ENCODE measurements around the gene NABP2. TPM values are rescaled to one million over a fixed set of nuclear protein-coding genes. Genes with fewer than 3 reads are reported as not detected.
"Not testable (repeated sequence)": the region's sequence is repeated elsewhere in the genome, so short reads cannot be mapped to it uniquely, and the experiment has no call there.

Gene NABP2
- total and polyA plus RNA-seq, 4 donors: 18.6 to 28.6 (median 22.7) TPM

- ATAC-seq (ENCODE audit: low FRiP score): no peak
- intact Hi-C loops (cut with DNase I): loop anchor here (2.0 to 5.0 kb wide), 3 partner anchors 37 to 274 kb away; partner anchors contain the start of gene ANKRD52 (in 1 of the 2)
- Histone ChIP-seq H3K9me3 (ENCODE audit: control insufficient read depth, low read length) (no peaks in the 10 kb centered on the region), H3K36me3 (ENCODE audit: control insufficient read depth in 1 of 2, insufficient read depth in 2 of 2, low read length in 1 of 2) (peaks cover 0 to 1% of the 10 kb centered on the region in 2 donors), H3K27me3 (ENCODE audit: control insufficient read depth in 1 of 2, insufficient read depth in 2 of 2, low read length in 1 of 2) (no peaks in the 10 kb centered on the region), H3K4me1 (ENCODE audit: control insufficient read depth in 1 of 2, insufficient read depth in 2 of 2, low read length in 2 of 2) (no peaks in the 10 kb centered on the region), H3K4me3 (ENCODE audit: low read length in 2 of 2) (peak overlapping the region in 1 of 2 donors; percentile 33), H3K27ac (ENCODE audit: low read depth in 1 of 2, low read length in 2 of 2) (peak overlapping the region in 1 of 2 donors; percentile 34)
- no peak for DNase-seq
- WGBS, 2 donors: 15 to 21% methylated on average over 9 of the region's 9 CpGs
Observed at GRCh38 chr12:56190695-56191155, 33.4 kb upstream of the NABP2 start.

- no peak for ATAC-seq (ENCODE audit: low FRiP score)
- intact Hi-C loops (cut with DNase I): loop anchor here in 1 of 2 donors (5.0 kb wide), 1 partner anchor 35 kb away; no protein-coding TSS in a partner anchor
- no peaks in the 10 kb centered on the region for H3K36me3 ChIP-seq (ENCODE audit: control insufficient read depth in 1 of 2, insufficient read depth in 2 of 2, low read length in 1 of 2)
- H3K9me3 ChIP-seq (ENCODE audit: control insufficient read depth, low read length): no peaks in the 10 kb centered on the region
- H3K4me3 ChIP-seq (ENCODE audit: low read length in 2 of 2): no peak overlapping the region
- no peaks in the 10 kb centered on the region for H3K4me1 ChIP-seq (ENCODE audit: control insufficient read depth in 1 of 2, insufficient read depth in 2 of 2, low read length in 2 of 2)
- H3K27me3 ChIP-seq (ENCODE audit: control insufficient read depth in 1 of 2, insufficient read depth in 2 of 2, low read length in 1 of 2): no peaks in the 10 kb centered on the region
- no peak for DNase-seq
- H3K27ac ChIP-seq (ENCODE audit: low read depth in 1 of 2, low read length in 2 of 2): no peak overlapping the region
Observed at GRCh38 chr12:56192582-56192981, 31.6 kb upstream of the NABP2 start.

- intact Hi-C loops (cut with DNase I): loop anchor here (1.0 to 5.0 kb wide), 2 partner anchors 31 to 34 kb away; partner anchors contain the start of gene NABP2 (in 1 of the 2)
Observed at GRCh38 chr12:56193025-56193578, 31.0 kb upstream of the NABP2 start.

GRCh38 chr12:56196818-56197550 is 27.2 kb upstream of the NABP2 start:
- peak; percentile 61 for ATAC-seq (ENCODE audit: low FRiP score)
- 34 to 35% methylated on average over 11 of the region's 11 CpGs for WGBS, 2 donors
- intact Hi-C loops (cut with DNase I); H3K9me3 ChIP-seq (ENCODE audit: control insufficient read depth, low read length); H3K36me3 ChIP-seq (ENCODE audit: control insufficient read depth in 1 of 2, insufficient read depth in 2 of 2, low read length in 1 of 2); H3K4me3 ChIP-seq (ENCODE audit: low read length in 2 of 2); H3K4me1 ChIP-seq (ENCODE audit: control insufficient read depth in 1 of 2, insufficient read depth in 2 of 2, low read length in 2 of 2); H3K27me3 ChIP-seq (ENCODE audit: control insufficient read depth in 1 of 2, insufficient read depth in 2 of 2, low read length in 1 of 2): not testable (repeated sequence)
- H3K27ac ChIP-seq (ENCODE audit: low read depth in 1 of 2, low read length in 2 of 2): peak overlapping the region in 1 of 2 donors; percentile 30
- peak in 1 of 2 donors; percentile 59 for DNase-seq

More at GRCh38 chr12:56193025-56193578, 31.0 kb upstream of the NABP2 start:
- Histone ChIP-seq H3K4me3 (ENCODE audit: low read length in 2 of 2) (no peak overlapping the region), H3K9me3 (ENCODE audit: control insufficient read depth, low read length) (no peaks in the 10 kb centered on the region), H3K4me1 (ENCODE audit: control insufficient read depth in 1 of 2, insufficient read depth in 2 of 2, low read length in 2 of 2) (no peaks in the 10 kb centered on the region), H3K36me3 (ENCODE audit: control insufficient read depth in 1 of 2, insufficient read depth in 2 of 2, low read length in 1 of 2) (no peaks in the 10 kb centered on the region), H3K27me3 (ENCODE audit: control insufficient read depth in 1 of 2, insufficient read depth in 2 of 2, low read length in 1 of 2) (no peaks in the 10 kb centered on the region), H3K27ac (ENCODE audit: low read depth in 1 of 2, low read length in 2 of 2) (no peak overlapping the region)
- peak; percentile 50 for ATAC-seq (ENCODE audit: low FRiP score)
- 33 to 48% methylated on average over 1 of the region's 1 CpG for WGBS, 2 donors
- DNase-seq: peak in 1 of 2 donors; percentile 80

- no peaks in the 10 kb centered on the region for H3K4me1 ChIP-seq (ENCODE audit: control insufficient read depth in 1 of 2, insufficient read depth in 2 of 2, low read length in 2 of 2)
- no peaks in the 10 kb centered on the region for H3K27me3 ChIP-seq (ENCODE audit: control insufficient read depth in 1 of 2, insufficient read depth in 2 of 2, low read length in 1 of 2)
- DNase-seq (no peak), ATAC-seq (ENCODE audit: low FRiP score) (no peak)
- no peak overlapping the region for H3K27ac ChIP-seq (ENCODE audit: low read depth in 1 of 2, low read length in 2 of 2)
- no peak overlapping the region for H3K4me3 ChIP-seq (ENCODE audit: low read length in 2 of 2)
- intact Hi-C loops (cut with DNase I): no loop called here
- no peaks in the 10 kb centered on the region for H3K9me3 ChIP-seq (ENCODE audit: control insufficient read depth, low read length)
- H3K36me3 ChIP-seq (ENCODE audit: control insufficient read depth in 1 of 2, insufficient read depth in 2 of 2, low read length in 1 of 2): no peaks in the 10 kb centered on the region
- 71 to 77% methylated on average over 9 of the region's 9 CpGs for WGBS, 2 donors
Observed at GRCh38 chr12:56197921-56198635, 26.1 kb upstream of the NABP2 start.

- 7% methylated on average over 1 of the region's 1 CpG for WGBS, 2 donors
- no peak overlapping the region for H3K4me3 ChIP-seq (ENCODE audit: low read length in 2 of 2)
- H3K36me3 ChIP-seq (ENCODE audit: control insufficient read depth in 1 of 2, insufficient read depth in 2 of 2, low read length in 1 of 2): no peaks in the 10 kb centered on the region
- intact Hi-C loops (cut with DNase I): no loop called here
- H3K27me3 ChIP-seq (ENCODE audit: control insufficient read depth in 1 of 2, insufficient read depth in 2 of 2, low read length in 1 of 2): no peaks in the 10 kb centered on the region
- no peaks in the 10 kb centered on the region for H3K4me1 ChIP-seq (ENCODE audit: control insufficient read depth in 1 of 2, insufficient read depth in 2 of 2, low read length in 2 of 2)
- no peak for ATAC-seq (ENCODE audit: low FRiP score)
- DNase-seq: no peak
- no peaks in the 10 kb centered on the region for H3K9me3 ChIP-seq (ENCODE audit: control insufficient read depth, low read length)
- no peak overlapping the region for H3K27ac ChIP-seq (ENCODE audit: low read depth in 1 of 2, low read length in 2 of 2)
Observed at GRCh38 chr12:56198836-56199235, 25.3 kb upstream of the NABP2 start.

- DNase-seq (no peak), ATAC-seq (ENCODE audit: low FRiP score) (no peak)
- Histone ChIP-seq H3K4me3 (ENCODE audit: low read length in 2 of 2) (no peak overlapping the region), H3K27ac (ENCODE audit: low read depth in 1 of 2, low read length in 2 of 2) (no peak overlapping the region), H3K9me3 (ENCODE audit: control insufficient read depth, low read length) (no peaks in the 10 kb centered on the region), H3K4me1 (ENCODE audit: control insufficient read depth in 1 of 2, insufficient read depth in 2 of 2, low read length in 2 of 2) (no peaks in the 10 kb centered on the region), H3K36me3 (ENCODE audit: control insufficient read depth in 1 of 2, insufficient read depth in 2 of 2, low read length in 1 of 2) (peaks cover 4 to 6% of the 10 kb centered on the region in 2 donors), H3K27me3 (ENCODE audit: control insufficient read depth in 1 of 2, insufficient read depth in 2 of 2, low read length in 1 of 2) (no peaks in the 10 kb centered on the region)
- WGBS, 2 donors: 43 to 67% methylated on average over 1 of the region's 1 CpG
- intact Hi-C loops (cut with DNase I): no loop called here
Observed at GRCh38 chr12:56202366-56202765, 21.8 kb upstream of the NABP2 start.

- DNase-seq (no peak), ATAC-seq (ENCODE audit: low FRiP score) (no peak)
- peaks cover 7 to 9% of the 10 kb centered on the region in 2 donors for H3K36me3 ChIP-seq (ENCODE audit: control insufficient read depth in 1 of 2, insufficient read depth in 2 of 2, low read length in 1 of 2)
- no peaks in the 10 kb centered on the region for H3K27me3 ChIP-seq (ENCODE audit: control insufficient read depth in 1 of 2, insufficient read depth in 2 of 2, low read length in 1 of 2)
- intact Hi-C loops (cut with DNase I): no loop called here
- no peak overlapping the region for H3K27ac ChIP-seq (ENCODE audit: low read depth in 1 of 2, low read length in 2 of 2)
- H3K4me3 ChIP-seq (ENCODE audit: low read length in 2 of 2): no peak overlapping the region
- WGBS, 2 donors: 50 to 55% methylated on average over 2 of the region's 2 CpGs
- H3K4me1 ChIP-seq (ENCODE audit: control insufficient read depth in 1 of 2, insufficient read depth in 2 of 2, low read length in 2 of 2): no peaks in the 10 kb centered on the region
- no peaks in the 10 kb centered on the region for H3K9me3 ChIP-seq (ENCODE audit: control insufficient read depth, low read length)
Observed at GRCh38 chr12:56202838-56203237, 21.3 kb upstream of the NABP2 start.
